Breast epithelium (tissue), 4 donors: ENCODE data around the gene GLIPR1. TPM values are rescaled to one million over a fixed set of nuclear protein-coding genes. Genes with fewer than 3 reads are reported as not detected.
"Not testable (repeated sequence)": the region's sequence is repeated elsewhere in the genome, so short reads cannot be mapped to it uniquely, and the experiment has no call there.

Source experiments
- DNase-seq, 2 donors: peaks; one replicate each; pipeline ENCODE4 v3.0.0-alpha.2; 2019; ENCODE audit warnings: low spot score in 2 of 2
- H3K27ac ChIP-seq, 2 donors: fragments of 200-600 bp; sonication (generic) in 1 of 2; one replicate each; pipeline ENCODE4 v1.5.1; 2016 to 2019; ENCODE audit warnings: mild to moderate bottlenecking in 1 of 2
- H3K27me3 ChIP-seq, 2 donors: fragments of 200-600 bp; sonication (generic) in 1 of 2; one replicate each; pipeline versions ENCODE4 v1.5.1 to v1.6.0; 2017 to 2019; ENCODE audit warnings: control low read depth in 1 of 2, mild to moderate bottlenecking in 1 of 2
- H3K36me3 ChIP-seq: fragments of 200-600 bp; one replicate; pipeline ENCODE4 v1.5.1; 2019
- H3K4me1 ChIP-seq, 2 donors: fragments of 200-600 bp; sonication (generic); one replicate each; pipeline ENCODE4 v1.5.1; 2016 to 2019; ENCODE audit warnings: control low read depth in 1 of 2
- H3K4me3 ChIP-seq, 3 donors: fragments of 200-600 bp; sonication (generic); 1 replicate in 2 of 3; 2 replicates in 1 of 3; pipeline ENCODE4 v1.5.1; 2016 to 2019; ENCODE audit warnings: mild to moderate bottlenecking in 3 of 3, moderate library complexity in 2 of 3
- H3K9me3 ChIP-seq, 2 donors: fragments of 200-600 bp; sonication (generic) in 1 of 2; one replicate each; pipeline ENCODE4 v1.5.1; 2016 to 2019; ENCODE audit warnings: control low read depth in 1 of 2
- CTCF ChIP-seq, 3 donors: fragments of 450-650 bp; IDR thresholded peaks; one replicate each; pipeline ENCODE4 v1.5.1; 2016 to 2017; ENCODE audit warnings: antibody characterized with exemption in 3 of 3, mild to moderate bottlenecking in 3 of 3, moderate library complexity in 3 of 3
- POLR2A ChIP-seq: fragments of 450-650 bp; IDR thresholded peaks from one replicate; pipeline ENCODE4 v1.6.1; 2016; ENCODE audit warnings: antibody characterized with exemption, mild to moderate bottlenecking, moderate library complexity
- POLR2AphosphoS5 ChIP-seq, 3 donors: sonication (generic); formaldehyde crosslinking; IDR thresholded peaks; one replicate each; pipeline ENCODE4 v1.6.1; 2017; ENCODE audit warnings: antibody characterized with exemption in 3 of 3
- intact Hi-C: fragments of 100-400 bp; cut with DNase I; formaldehyde crosslinking; loops from one replicate; pipeline ENCODE4 v1.15.1; 2023; ENCODE audit warnings: low total_unique reads
- total RNA-seq, 3 donors: library from RNA; depleted of rRNA; stranded (reverse); fragments of >200 nt; gene quantifications; one replicate each; pipeline ENCODE4 v1.1.0, GENCODE V29; 2016

GLIPR1 gene
- total RNA-seq, 3 donors from 2014 or later = 12.1 to 23.0 (median 17.0) TPM

- H3K4me3 ChIP-seq = no peak overlapping the region
- no peaks in the 10 kb centered on the region for H3K4me1 ChIP-seq
- no peak for TF ChIP-seq CTCF (IDR thresholded peaks at IDR 0.05)
- TF ChIP-seq POLR2A = no peak
- TF ChIP-seq POLR2AphosphoS5 (IDR thresholded peaks at IDR 0.05) = no peak
- intact Hi-C loops = no loop called here
- no peaks in the 10 kb centered on the region for H3K27me3 ChIP-seq
- peaks cover 10 to 32% of the 10 kb centered on the region in 2 donors for H3K9me3 ChIP-seq
- no peak overlapping the region for H3K27ac ChIP-seq
- no peak for DNase-seq
- H3K36me3 ChIP-seq = no peaks in the 10 kb centered on the region
These were observed 40.6 kb upstream of the GLIPR1 start for GRCh38 chr12:75439930-75440329.

GRCh38 chr12:75441687-75442449 lies 38.7 kb upstream of the GLIPR1 start:
- H3K36me3 ChIP-seq, H3K27me3 ChIP-seq, DNase-seq, intact Hi-C loops, H3K4me1 ChIP-seq, H3K27ac ChIP-seq, H3K4me3 ChIP-seq: not testable (repeated sequence)
- H3K9me3 ChIP-seq = peaks cover 10 to 22% of the 10 kb centered on the region in 2 donors

- H3K9me3 ChIP-seq = peaks cover 8 to 16% of the 10 kb centered on the region in 2 donors
- H3K27ac ChIP-seq, intact Hi-C loops, H3K4me1 ChIP-seq, DNase-seq, H3K4me3 ChIP-seq, H3K27me3 ChIP-seq, H3K36me3 ChIP-seq: not testable (repeated sequence)
These were observed 38.1 kb upstream of the GLIPR1 start for GRCh38 chr12:75442454-75442853.

- TF ChIP-seq POLR2AphosphoS5 (IDR thresholded peaks at IDR 0.05) (no peak), POLR2A (no peak), CTCF (IDR thresholded peaks at IDR 0.05) (no peak)
- H3K4me1 ChIP-seq = no peaks in the 10 kb centered on the region
- no peak overlapping the region for H3K4me3 ChIP-seq
- intact Hi-C loops = no loop called here
- H3K27ac ChIP-seq = no peak overlapping the region
- no peaks in the 10 kb centered on the region for H3K27me3 ChIP-seq
- H3K36me3 ChIP-seq = no peaks in the 10 kb centered on the region
- DNase-seq = no peak
- peaks cover 0 to 11% of the 10 kb centered on the region in 2 donors for H3K9me3 ChIP-seq
These were observed 36.8 kb upstream of the GLIPR1 start for GRCh38 chr12:75443709-75444108.

- Histone ChIP-seq H3K9me3 (peaks cover 0 to 11% of the 10 kb centered on the region in 2 donors), H3K4me3 (no peak overlapping the region), H3K27me3 (no peaks in the 10 kb centered on the region), H3K27ac (no peak overlapping the region), H3K4me1 (no peaks in the 10 kb centered on the region), H3K36me3 (no peaks in the 10 kb centered on the region)
- TF ChIP-seq CTCF (IDR thresholded peaks at IDR 0.05) = no peak
- TF ChIP-seq POLR2A = no peak
- TF ChIP-seq POLR2AphosphoS5 (IDR thresholded peaks at IDR 0.05) = no peak
- no peak for DNase-seq
- intact Hi-C loops = no loop called here
These were observed 36.0 kb upstream of the GLIPR1 start for GRCh38 chr12:75444429-75445136.

- DNase-seq, H3K27ac ChIP-seq, H3K27me3 ChIP-seq, H3K4me1 ChIP-seq, intact Hi-C loops, H3K36me3 ChIP-seq, H3K4me3 ChIP-seq: not testable (repeated sequence)
- peaks cover 0 to 11% of the 10 kb centered on the region in 2 donors for H3K9me3 ChIP-seq
These were observed 35.4 kb upstream of the GLIPR1 start for GRCh38 chr12:75445137-75445507.
